Iris pigment epithelial cell (primary cell): ENCODE data around the gene CEP112.
"Not testable (repeated sequence)": the region's sequence is repeated elsewhere in the genome, so short reads cannot be mapped to it uniquely, and the experiment has no call there.

Experiments used
- DNase-seq: peaks from one replicate; pipeline ENCODE4 v3.0.0-alpha.2; 2011; ENCODE audit warnings: low read depth

The CEP112 gene

DNA sequence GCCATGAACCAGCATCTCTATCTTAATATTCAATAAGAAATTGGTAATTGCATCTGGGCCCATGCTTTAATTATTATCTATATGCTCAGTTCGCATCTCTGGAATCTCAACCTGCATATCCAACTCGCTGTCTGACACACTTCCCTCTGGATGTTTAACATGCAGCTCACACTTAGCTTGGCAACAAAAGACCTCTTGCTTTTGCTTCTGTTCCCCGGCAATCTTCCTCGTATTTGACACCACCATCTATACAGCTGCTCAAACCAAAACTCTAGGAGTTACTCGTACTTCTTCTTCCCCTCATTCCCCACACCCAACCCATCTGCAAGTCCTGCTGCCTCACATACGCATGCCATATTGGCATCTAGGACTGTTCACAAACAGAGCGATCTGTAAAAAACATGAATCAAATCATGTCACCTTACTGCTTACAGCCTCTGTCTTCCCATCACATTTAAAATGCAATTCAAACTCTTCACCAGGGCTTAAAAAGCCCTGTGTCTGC lies 300.6 kb downstream of the CEP112 start:
- no peak for DNase-seq

GRCh38 chr17:65888649-65889048 lies 303.3 kb downstream of the CEP112 start:
- DNase-seq: peak; percentile 34

DNA sequence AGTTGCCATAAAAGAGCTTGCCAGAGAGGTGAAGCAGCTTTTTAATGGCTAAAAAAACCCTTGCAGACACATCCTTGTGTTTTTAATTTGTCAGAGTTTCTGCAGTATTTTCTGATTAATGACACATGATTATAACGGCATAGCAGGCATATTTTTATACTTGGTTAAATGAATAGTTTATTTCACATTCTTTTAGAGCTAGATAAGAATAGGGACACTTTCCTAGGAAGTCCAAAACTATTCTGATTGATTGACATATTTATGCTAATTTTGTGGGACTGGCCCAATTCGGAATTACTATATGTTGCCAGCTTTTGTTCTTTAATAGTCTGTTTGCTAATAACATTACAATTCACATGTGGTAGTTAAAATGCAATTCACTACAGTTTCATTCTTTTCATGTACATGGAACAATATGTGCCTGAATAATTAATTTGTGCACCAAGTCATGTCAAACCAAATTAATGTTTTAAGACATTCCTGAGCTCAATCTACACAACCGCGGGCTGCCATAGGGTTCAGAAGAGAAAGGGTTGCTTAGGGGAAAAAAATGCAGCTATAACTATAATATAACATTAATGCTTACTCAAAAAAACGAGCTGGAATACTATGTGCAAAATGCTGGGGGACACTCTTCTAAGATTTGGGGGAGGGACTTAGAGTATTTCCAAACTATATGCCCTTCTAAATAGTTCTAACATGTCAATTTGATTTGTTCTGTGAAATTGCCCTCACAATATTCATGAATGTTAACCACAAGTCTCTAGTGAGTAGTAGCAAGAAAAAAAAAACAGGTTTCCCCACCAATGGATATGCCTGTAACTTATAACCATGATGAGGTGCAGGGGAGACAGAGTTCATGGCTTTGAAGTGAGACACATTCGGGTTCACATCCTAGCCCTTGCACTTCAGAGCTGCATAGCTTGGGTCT lies 305.4 kb downstream of the CEP112 start:
- no peak for DNase-seq

- DNase-seq: no peak
Measured at GRCh38 chr17:65885541-65886312, 306.2 kb downstream of the CEP112 start.

GRCh38 chr17:65876985-65877384 lies 314.9 kb downstream of the CEP112 start:
- DNase-seq: no peak

DNA sequence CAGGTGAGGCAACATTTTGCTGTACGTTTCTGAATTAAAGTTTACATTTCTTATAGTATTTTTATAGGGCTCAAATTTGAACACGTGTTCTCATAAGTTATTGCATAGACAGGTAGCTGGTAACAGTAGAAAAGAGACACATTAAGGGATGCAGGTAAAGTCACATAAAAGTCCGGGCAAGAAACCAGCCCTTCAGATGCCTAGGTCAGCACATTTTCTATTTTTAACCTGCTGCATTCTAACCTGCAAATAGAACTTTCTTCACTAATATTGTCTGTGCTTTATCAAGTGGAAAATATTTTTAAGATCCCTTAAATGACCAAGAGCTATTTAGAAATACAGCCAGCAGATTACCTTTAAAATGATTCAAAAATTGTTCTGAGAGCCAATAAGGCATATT lies 323.1 kb downstream of the CEP112 start:
- no peak for DNase-seq

DNA sequence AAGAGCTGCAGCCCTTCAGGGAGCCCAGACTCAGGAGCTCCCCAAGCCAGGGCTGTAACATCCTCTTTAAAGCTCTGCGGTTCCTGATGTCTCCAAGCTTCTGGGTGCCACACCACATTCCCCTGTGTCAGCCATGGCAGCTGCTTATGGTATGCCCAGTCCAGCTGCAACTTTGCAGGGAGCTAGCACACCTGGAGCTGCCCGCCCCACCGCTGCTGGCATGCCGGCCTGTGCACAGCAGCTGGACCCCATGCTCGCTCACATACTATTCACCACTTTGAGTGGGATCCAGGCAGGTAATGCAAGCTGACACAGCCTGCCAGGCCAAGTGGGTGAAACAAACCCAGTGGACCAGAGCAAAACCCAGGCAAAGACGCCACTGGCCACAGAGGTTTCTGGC lies 324.9 kb downstream of the CEP112 start:
- no peak for DNase-seq

DNA sequence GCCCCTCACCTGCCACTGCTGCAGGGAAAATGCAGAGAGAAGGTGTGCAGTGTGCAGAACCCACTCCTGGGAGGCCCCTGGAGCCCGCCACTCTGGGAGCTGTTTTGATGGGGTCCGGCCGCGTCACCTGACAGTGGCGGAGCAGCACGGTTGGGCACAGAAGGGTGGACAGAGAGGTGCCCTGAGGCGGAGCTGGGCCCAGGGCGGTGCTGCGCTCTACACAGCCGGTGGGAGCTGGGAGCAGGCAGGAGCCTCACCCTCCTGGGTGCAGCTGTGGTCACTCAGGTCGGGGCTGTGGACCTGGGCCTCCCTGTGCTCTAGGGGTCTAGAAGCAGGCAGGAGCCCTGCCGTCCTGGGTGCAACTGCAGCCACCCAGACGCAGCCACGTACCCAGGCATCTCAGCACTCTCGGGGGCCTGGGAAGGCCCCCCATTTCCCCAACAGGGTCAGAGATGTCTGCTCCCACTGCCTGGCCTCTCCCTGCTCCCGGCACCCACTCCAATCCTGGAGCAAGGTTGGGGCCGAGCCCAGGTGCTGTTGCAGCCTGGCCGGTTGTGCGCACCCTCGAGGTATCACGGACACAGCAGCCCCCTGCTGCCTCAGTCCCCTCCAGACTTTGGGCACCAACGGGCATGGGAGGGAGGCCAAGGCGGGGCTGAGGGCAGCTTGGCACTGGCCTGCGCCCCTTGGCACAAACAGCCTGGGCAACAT lies 326.1 kb downstream of the CEP112 start:
- no peak for DNase-seq

DNA sequence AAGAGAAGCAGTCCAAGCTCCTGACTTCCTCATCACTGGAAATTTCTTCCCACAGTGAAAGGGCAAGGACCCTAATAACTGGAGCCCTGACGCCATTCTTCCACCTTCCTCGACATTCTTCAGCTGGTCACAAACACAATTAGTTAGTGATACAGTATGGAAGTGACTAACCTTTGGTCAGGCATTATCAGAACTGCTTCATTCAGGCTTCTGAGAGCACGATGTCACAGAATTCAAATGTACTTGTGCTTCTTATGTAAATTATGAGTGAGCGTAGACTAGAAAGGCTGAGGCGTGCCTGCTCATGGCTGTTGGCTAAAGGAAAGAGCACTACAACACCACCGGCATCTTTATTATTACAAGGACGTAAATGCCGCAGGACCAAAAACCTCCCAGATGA lies 327.5 kb downstream of the CEP112 start:
- no peak for DNase-seq

- DNase-seq: no peak
Measured at GRCh38 chr17:65857718-65858117, 334.2 kb downstream of the CEP112 start.

- peak; percentile 28 for DNase-seq
Measured at GRCh38 chr17:65856865-65857264, 335.1 kb downstream of the CEP112 start.

GRCh38 chr17:65855675-65856074 lies 336.3 kb downstream of the CEP112 start:
- no peak for DNase-seq

DNA sequence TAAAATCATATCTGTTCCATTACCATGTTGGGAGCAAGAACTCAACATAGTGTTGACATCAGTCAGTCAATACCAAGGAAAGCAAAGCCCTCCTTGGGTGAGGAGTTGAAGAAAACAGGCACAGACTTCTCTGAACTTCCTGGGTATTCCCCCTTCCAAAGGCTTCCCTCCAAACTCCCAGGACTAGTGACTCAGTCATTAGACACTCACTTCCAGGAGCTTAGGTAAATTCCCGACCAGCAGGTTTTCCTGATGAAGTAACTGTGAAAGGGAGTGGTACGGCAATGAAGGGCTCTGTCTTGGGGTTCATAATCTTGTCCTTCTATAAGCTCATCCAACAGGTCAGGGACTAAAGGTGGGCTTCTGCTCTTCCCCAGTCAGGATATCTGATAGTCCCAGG lies 336.7 kb downstream of the CEP112 start:
- DNase-seq: peak; percentile 43

GRCh38 chr17:65853816-65854215 lies 338.1 kb downstream of the CEP112 start:
- DNase-seq: no peak

- DNase-seq: no peak
Measured at GRCh38 chr17:65852911-65853310, 339.0 kb downstream of the CEP112 start.

DNA sequence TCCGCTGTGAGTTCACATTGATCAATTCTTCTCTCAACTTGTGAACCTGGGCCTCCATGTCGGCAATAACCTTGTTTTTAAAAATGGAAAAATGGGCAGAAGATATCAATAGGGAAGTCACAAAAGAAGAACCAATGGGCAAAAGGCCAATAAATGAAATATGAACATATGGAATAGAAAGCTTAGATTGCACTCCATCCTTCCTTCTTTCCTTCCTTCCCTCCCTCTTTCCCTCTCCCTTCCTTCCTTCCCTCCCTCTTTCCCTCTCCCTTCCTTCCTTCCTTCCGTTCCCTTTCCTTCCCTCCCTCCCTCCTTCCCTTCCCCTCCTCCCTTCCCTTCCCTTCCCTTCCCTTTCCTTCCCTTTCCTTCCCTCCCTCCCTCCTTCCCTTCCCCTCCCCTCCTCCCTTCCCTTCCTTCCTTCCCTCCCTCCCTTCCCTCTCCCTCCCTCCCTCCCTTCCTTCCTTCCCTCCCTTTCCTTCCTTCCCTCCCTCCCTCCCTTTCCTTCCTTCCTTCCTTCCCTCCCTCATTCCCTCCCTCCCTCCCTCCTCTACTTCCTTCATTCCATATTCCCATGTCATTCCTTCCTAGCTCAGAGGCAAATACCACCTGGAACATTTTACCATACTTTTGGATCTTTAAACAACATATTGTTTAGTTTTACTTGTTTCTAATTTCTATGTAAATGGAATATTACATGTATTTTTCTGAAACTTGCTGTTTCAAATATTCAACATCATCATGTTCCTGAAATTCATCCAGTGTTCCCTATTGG lies 339.8 kb downstream of the CEP112 start:
- no peak for DNase-seq

- DNase-seq: peak; percentile 7
Measured at GRCh38 chr17:65850486-65850885, 341.4 kb downstream of the CEP112 start.

- no peak for DNase-seq
Measured at GRCh38 chr17:65848751-65849150, 343.2 kb downstream of the CEP112 start.

DNA sequence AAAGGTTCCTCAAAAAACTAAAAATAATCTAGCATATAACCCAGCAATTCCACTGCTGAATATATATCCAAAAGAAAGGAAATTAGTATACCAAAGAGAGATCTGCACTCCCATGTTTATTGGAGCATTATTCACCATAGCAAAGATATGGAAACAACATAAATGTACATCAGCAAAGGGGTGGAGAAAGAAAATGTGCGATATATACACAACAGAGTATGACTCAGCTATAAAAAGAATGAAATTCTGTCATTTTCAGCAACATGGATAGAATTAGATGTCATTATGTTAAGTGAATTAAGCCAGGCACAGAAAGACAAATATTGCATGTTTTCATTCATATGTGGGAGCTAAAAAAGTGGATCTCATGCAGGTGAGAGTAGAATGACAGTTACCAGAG lies 350.8 kb downstream of the CEP112 start:
- DNase-seq: no peak

- not testable (repeated sequence) for DNase-seq
Measured at GRCh38 chr17:65837232-65837631, 354.7 kb downstream of the CEP112 start.

DNA sequence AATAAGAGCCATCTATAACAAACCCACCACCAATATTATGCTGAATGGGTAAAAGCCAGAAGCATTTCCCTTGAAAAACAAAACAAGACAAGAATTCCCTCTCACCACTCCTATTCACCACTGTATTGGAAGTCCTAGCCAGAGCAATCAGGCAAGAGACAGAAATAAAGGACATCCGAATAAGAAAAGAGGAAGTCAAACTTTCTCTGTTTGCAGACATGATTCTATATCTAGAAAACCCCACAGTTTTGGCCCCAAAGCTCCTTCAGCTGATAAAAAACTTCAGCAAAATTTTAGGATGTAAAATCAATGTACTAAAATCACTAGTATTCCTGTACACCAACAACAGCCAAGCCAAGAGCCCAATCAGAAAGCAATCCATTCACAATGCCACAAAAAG lies 358.7 kb downstream of the CEP112 start:
- no peak for DNase-seq

DNA sequence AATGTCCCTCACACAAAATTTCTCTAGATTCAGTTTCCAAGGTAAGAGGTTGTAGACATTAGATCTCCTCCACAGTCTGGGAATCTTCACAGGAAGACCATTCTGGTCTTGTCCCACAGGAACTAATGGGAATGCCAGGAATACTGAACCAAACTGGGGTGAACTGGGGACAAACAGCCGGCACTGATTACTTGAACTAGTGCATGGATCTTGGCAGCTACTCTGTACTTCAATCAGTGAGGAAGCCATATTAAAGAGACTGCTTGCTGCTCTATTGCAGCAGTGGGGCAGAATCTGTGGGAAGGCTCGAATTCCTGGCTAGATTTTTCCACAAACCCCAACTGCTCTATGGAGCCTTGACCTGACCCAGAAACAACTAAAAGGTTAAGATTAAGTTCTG lies 361.6 kb downstream of the CEP112 start:
- no peak for DNase-seq
